ENCODE measurements around the gene P2RY2.

P2RY2 gene

GRCh38 chr11:73191151-73191550, 26.9 kb upstream of the P2RY2 start:
- Histone ChIP-seq H3K27me3 (ENCODE audit: insufficient read depth, poor library complexity, severe bottlenecking) (no peaks in the 10 kb centered on the region), H3K27ac (replicated peaks) (peak overlapping the region; percentile 86), H3K4me3 (replicated peaks; ENCODE audit: insufficient read depth, low read length) (no peak overlapping the region)
- no peak for DNase-seq (ENCODE audit: low read depth in 1 of 2, low spot score in 1 of 2)
- TF ChIP-seq GABPA (IDR thresholded peaks at IDR 0.05; ENCODE audit: low read depth) = no peak
- no peak for TF ChIP-seq POLR2AphosphoS5 (IDR thresholded peaks at IDR 0.05; ENCODE audit: low read depth)
- no peak for TF ChIP-seq CTCF (IDR thresholded peaks at IDR 0.05; ENCODE audit: insufficient read depth, low read length)
- TF ChIP-seq REST (IDR thresholded peaks at IDR 0.05; ENCODE audit: insufficient replicate concordance, low read depth) = no peak
- TF ChIP-seq SPI1 (IDR thresholded peaks at IDR 0.05; ENCODE audit: borderline replicate concordance, low read depth) = no peak

DNA sequence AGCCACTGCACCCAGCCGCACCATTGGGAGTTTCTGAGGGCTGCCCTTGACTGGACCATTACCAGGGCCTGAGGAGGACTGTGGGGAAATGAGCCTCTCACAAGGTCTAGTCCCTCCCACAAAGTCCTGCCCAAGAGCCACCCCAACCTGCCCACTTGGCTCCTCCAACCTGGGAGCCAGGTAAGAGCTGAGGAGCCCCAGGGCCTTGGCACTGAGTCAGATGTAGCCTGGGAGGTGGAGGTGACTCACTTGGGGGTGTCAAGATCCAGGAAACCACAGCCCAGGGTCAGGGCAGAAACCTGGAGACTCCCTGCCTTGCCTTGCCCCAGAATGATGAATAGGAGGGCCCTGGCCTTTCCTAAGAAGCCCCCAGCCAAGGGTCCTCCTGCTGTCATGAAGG, 25.8 kb upstream of the P2RY2 start:
- Histone ChIP-seq H3K4me3 (replicated peaks; ENCODE audit: insufficient read depth, low read length) (no peak overlapping the region), H3K27me3 (ENCODE audit: insufficient read depth, poor library complexity, severe bottlenecking) (no peaks in the 10 kb centered on the region), H3K27ac (replicated peaks) (peak overlapping the region; percentile 39)
- DNase-seq (ENCODE audit: low read depth in 1 of 2, low spot score in 1 of 2) = no peak
- TF ChIP-seq REST (IDR thresholded peaks at IDR 0.05; ENCODE audit: insufficient replicate concordance, low read depth) = no peak
- no peak for TF ChIP-seq POLR2AphosphoS5 (IDR thresholded peaks at IDR 0.05; ENCODE audit: low read depth)
- no peak for TF ChIP-seq GABPA (IDR thresholded peaks at IDR 0.05; ENCODE audit: low read depth)
- TF ChIP-seq SPI1 (IDR thresholded peaks at IDR 0.05; ENCODE audit: borderline replicate concordance, low read depth) = no peak
- TF ChIP-seq CTCF (IDR thresholded peaks at IDR 0.05; ENCODE audit: insufficient read depth, low read length) = no peak

DNA sequence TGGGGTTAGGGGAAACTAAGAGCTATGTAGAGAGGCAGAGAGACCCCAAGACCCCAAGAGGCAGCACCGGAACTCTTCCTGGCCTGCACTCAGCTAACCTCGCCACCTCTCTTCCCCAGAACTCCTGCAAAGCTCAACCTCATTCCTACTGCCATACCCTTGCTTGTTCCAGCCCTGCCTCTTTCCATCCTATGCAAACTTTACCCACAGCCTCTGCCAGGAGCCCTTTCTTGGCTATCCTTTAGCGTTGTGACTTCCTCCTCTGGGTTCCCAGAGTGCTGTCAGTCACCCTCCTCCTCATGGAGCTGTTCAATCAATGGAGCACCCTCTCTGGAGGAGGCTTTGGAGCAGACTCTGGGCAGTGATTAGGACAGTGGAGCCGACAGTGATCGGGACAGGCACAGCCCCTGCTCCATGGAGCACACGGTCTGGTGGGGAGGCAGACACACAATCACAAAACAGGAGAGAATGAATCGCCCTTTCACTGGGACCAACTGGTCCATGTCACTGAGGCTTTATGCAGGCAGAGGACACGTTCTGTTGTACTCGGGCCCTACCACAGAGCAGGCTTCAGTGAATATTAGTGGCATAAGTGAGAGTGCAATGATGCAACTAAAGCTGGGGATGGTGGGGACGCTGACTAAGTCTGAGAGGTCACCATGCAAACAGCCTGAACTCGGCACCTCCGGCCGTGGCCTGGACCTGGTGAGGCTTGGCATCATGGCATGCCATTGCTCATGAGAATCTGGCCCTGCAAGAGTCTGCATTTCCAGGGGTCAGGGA, 24.6 kb upstream of the P2RY2 start:
- Histone ChIP-seq H3K4me3 (replicated peaks; ENCODE audit: insufficient read depth, low read length) (no peak overlapping the region), H3K27me3 (ENCODE audit: insufficient read depth, poor library complexity, severe bottlenecking) (no peaks in the 10 kb centered on the region), H3K27ac (replicated peaks) (peak overlapping the region; percentile 23; the same call in 1 of the 2 replicates)
- no peak for DNase-seq (ENCODE audit: low read depth in 1 of 2, low spot score in 1 of 2)
- TF ChIP-seq REST (IDR thresholded peaks at IDR 0.05; ENCODE audit: insufficient replicate concordance, low read depth) (no peak), POLR2AphosphoS5 (IDR thresholded peaks at IDR 0.05; ENCODE audit: low read depth) (no peak), GABPA (IDR thresholded peaks at IDR 0.05; ENCODE audit: low read depth) (no peak), SPI1 (IDR thresholded peaks at IDR 0.05; ENCODE audit: borderline replicate concordance, low read depth) (no peak; the same call in 1 of the 2 replicates), CTCF (IDR thresholded peaks at IDR 0.05; ENCODE audit: insufficient read depth, low read length) (no peak)
